CD4-positive, alpha-beta T cell treated with Interleukin-17A for 1 hour (primary cell): Measurements from ENCODE around the gene FUCA2.
"Not testable (repeated sequence)": the region's sequence is repeated elsewhere in the genome, so short reads cannot be mapped to it uniquely, and the experiment has no call there.

Experiments used
- DNase-seq: peaks from one replicate; pipeline ENCODE4 v3.0.0-alpha.2; 2020

Gene FUCA2

DNA sequence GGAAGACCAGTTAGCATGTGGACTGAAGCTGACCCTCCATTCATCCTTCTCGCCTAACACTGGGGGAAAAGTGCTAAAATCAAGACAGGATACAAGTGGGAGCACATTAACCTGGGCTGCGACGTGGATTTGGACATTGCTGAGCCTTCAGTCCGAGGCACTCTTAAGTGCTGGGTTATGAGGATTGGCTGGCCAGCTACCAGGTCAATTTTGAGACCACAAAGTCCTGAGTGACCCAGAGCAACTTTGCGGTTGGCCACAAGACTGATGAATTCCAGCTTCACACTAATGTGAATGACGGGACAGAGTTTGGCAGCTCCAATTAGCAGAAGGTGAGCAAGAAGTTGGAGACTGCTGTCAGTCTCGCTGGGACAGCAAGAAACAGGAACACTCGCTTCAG, 20.7 kb downstream of the FUCA2 start:
- no peak for DNase-seq

DNA sequence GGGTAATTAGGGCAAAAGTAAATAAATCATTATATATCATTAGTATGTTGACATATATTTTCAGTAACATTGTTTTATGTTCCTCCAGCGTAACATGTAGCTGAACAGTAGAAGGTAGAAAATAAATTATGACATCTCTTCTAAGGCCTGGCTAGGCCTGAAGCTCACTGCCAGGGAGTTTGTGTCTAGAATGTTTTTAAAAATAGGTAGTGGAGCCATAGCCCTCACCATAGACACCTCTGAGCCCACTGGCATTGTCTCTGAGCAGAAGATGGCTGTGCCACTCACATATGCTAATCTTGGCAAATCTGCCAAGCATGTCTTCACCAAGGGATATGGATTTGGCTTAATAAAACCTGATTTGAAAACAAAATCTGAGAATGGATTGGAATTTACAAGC, 21.3 kb downstream of the FUCA2 start:
- no peak for DNase-seq

DNA sequence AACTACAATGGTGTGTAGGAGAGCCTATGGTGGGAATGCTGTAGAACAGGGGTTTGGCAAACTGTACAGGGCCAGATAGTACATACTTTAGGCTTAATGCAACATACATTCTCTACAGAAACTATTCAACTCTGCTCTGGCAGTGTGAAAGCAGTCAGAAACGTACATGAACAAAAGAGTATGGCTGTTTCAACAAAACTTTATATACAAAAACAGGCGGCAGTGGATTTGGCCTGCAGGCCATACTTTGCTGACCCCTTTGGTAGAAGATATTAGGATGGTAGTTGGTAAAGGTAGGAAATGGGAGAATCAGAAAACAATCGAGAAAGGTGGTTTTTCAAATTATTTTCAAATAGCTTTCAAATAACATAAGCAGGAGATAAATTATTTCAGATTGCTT, 24.8 kb downstream of the FUCA2 start:
- DNase-seq: no peak

DNA sequence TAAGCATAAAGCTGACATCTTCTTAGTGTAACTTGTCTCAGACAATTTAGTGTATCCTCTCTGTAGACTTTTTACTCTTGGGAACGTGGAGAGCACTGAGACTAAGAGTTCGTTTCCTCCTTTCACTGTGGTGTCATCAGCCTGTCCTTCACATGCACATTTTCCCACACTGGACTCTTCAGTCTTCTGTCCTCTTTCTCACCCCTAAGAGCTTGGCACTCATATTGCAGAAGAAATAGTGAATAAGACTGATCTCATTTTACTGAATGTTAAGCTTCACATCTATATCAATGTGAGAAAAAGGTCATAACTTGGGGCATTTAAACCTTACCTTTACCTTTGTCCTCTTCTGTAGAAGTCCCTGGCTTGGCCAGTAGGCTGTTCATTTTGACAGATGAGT, 25.6 kb downstream of the FUCA2 start:
- DNase-seq: no peak

DNA sequence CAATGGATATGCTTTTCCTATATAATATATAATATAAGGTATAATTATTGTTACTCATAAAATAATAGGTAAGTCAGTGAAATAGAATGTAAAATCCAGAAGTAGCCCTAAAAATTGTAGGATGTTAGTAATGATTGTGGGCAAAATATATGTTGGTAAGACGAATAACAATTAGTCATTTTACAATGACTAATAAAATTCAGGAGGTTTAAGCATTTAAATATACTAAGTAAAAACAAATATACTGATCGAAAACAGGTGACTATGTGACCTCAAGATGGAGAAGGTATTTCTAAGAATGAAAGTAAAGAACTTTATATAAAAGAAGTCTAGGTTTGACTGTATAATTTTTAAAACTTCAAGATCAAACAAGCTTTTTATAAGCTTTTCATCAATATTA, 28.9 kb downstream of the FUCA2 start:
- DNase-seq: no peak

DNA sequence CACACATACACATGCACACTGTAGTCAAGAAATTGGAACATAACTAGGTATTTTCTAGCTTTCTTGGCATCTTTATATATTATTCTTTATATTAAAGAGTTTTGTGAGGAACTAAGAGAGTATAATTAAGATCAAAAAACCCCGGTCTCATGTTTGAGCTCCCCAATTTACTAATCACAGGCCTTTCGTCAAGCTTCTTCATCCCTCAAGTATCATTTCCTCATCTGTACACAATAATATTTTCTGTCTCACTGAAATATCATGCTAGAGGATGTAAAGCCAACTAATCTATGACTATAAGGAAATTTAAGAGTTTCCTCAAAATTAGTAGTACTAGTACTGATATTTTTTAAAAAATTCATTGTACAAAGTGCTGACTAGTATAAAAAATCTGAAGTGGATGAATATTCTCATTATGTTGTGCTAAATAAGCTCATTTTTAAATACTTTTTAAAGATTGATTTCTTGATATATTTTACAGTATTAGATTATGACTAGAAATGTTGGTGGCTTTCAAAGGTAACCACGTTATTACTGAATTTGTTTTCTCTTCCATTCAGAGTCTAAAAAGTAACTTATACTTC, 32.9 kb downstream of the FUCA2 start:
- no peak for DNase-seq

DNA sequence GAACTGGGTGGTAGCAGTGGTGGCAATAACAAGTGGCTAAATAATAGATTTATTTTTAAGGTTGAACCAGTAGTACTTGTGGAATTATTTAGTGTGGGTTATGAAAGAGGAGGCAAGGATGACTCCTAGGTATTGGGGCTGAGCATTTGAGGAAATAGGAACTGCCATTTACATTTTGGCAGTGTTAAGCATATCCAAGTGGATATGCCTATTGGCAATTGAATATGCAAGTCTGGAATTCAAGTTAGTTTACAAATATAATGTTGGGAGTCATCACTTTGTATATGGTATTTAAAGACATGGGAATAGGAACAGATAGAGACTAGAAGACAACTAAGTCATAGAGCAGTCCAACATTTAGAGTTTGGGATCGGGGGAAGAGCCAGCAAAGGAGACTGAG, 35.0 kb downstream of the FUCA2 start:
- no peak for DNase-seq

DNA sequence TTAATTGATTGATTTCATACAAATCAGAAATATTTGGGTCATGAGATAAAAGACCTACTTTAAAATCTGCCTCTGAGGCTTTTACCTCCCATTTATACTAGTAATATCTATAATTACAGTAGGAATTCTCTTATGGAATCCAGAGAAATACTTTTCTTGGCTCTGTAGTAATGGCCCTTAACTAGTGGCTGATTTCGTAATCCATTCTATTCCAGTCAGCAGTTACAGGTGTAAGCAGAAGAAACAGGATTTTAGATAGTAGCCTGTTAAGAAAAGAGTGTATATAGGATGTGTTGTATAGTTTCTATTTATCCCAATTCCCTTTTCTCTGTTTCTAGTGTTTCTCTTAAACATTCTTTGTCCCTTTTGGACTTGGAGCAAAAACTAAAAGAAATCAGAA, 39.7 kb downstream of the FUCA2 start:
- no peak for DNase-seq

DNA sequence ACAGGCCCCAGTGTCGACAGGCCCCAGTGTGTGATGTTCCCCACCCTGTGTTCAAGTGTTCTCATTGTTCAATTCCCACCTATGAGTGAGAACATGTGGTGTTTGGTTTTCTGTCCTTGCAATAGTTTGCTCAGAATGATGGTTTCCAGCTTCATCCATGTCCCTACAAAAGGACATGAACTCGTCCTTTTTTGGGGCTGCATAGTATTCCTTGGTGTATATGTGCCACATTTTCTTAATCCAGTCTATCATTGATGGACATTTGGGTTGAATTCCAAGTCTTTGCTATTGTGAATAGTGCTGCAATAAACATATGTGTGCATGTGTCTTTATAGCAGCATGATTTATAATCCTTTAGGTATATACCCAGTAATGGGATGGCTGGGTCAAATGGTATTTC, 42.7 kb downstream of the FUCA2 start:
- not testable (repeated sequence) for DNase-seq

DNA sequence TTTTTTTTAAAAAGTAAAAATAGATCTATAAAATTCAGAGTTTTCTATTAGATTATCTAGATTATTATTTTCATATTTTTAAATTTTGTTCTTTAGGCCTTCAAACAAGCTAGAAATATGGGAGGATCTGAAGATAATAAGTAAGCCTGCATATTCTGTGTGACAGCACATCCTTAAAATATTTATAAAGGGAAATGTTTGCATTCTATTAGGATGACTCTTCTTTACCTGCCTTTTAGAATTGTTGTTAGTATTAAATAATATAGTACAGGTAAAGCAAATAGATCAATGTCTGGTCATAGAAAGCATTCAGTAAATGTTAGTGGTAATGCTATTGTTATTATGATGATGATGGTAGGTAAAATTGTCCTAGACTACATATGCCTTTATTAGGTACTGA, 43.5 kb downstream of the FUCA2 start:
- no peak for DNase-seq

DNA sequence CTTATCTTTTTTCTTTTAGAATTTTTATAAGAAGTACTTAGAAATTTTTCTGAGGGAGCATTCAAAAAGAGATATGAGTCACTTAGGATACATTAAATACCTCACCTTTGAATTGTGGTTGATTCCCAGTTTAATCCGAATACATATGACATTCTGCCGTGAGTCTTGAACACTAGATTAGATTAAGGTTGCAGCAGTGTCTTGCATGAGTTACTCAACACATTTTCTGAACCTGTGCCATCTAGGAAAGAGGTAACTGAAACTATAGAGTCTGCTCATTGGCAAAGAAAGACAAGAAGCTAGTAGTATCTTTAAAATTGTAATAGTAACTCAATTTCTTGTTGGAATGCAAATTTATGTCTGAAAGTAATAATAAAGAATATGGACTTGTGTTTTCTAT, 46.0 kb downstream of the FUCA2 start:
- DNase-seq: no peak

DNA sequence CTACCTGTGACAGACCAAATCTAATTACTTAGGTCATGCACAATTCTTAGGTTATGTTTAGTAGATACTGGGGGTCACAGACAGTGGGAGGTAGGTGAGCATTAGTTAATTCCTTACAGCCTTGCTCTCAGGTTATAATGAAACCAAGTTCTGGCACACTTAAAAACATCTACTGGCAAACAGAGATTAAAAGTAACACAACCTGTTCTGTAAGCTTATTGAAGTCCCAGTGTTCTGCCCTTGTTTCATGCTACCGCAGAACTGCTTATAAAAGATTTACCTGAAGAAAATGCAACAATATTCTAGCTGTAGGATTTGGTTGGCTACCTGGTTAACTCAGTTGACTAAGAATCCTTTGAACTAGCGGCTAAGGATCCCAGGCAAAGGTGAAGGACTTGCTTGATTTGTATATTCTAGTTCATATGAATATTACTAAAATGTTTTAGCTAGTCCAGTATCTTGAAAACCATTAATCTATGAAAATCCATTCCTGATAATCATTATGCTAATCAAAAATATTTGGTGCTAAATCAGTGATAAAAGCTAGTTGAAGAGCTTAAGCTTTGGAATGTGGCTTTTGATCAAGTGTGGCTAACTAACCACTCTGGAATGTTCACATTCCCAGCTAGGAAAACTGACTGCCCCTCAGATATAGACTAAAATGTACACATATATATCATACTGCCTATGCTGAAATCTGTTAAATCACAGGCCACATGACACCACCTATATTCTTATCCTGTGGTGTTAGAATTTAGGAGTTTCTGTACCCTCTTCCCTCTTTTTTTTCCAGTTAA, 53.8 kb downstream of the FUCA2 start:
- no peak for DNase-seq

DNA sequence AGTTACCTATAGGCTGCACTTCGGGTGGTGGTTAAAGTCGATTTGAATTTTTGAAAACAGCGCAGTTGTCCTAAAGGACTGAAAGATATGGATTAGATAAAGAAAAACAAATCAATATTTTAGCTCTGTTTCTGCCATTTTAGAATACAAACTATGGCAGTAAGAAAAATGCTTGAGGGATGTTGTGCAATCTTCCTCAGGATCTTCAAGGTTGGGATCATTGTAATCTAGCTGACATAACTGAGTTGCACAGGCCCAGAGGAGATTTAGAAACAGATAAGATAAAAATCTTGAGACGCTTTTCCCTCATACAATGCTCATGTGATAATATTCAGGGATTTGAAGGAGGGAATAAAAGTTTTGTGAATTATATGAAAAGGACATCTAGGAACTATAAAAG, 60.0 kb downstream of the FUCA2 start:
- DNase-seq: no peak

DNA sequence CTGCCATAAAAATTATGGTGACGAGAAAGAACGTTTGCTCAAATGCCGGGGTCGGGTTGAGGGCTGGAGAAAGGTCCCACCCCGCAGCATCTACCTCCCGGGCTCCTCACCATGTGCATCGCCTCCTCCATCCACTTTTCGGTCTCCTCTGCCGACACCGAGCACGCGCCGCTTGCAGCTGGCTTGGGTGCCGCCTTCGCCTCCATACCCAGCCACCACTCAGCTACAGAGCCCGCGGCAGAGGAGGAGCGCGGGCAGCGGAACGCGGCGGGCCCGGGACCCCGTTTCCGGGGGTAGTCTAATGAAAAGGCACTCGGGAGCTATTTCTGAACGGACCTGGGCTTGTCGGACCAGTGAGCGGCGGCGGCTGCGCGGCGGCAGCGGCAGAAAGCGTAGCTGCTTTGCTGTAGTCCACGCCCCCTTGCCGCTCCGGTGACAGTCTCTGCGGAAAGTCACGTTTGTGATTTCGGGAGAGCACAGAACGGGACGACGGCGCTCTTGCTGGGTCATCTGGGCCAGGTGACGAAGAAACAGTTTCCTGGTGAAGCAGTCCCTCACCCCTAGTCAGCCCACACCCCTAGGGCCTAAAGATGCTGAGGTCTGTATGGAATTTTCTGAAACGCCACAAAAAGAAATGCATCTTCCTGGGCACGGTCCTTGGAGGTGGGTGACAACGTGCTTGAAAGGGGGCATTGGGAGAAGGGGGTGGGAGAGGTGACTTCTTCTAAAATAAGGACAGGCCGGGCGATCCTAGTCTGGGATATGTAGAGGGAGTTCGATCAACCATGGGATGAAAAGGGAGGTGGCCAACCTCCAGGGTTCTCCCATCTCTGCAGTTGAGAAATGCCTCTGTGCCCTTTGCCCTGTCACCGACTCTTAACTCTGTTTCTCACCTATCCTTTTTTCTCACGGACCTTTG, 60.8 kb downstream of the FUCA2 start, which contains the start of the genes ADAT2 and PEX3:
TSS of gene ADAT2 (minus strand) at position 243 of the 919 bp plus-strand sequence. CDS start at position 206, 37 bp downstream.
TSS of gene PEX3 (plus strand) at position 353 of the 919 bp plus-strand sequence. CDS start at position 591, 238 bp downstream.
- DNase-seq: peak; percentile 94

DNA sequence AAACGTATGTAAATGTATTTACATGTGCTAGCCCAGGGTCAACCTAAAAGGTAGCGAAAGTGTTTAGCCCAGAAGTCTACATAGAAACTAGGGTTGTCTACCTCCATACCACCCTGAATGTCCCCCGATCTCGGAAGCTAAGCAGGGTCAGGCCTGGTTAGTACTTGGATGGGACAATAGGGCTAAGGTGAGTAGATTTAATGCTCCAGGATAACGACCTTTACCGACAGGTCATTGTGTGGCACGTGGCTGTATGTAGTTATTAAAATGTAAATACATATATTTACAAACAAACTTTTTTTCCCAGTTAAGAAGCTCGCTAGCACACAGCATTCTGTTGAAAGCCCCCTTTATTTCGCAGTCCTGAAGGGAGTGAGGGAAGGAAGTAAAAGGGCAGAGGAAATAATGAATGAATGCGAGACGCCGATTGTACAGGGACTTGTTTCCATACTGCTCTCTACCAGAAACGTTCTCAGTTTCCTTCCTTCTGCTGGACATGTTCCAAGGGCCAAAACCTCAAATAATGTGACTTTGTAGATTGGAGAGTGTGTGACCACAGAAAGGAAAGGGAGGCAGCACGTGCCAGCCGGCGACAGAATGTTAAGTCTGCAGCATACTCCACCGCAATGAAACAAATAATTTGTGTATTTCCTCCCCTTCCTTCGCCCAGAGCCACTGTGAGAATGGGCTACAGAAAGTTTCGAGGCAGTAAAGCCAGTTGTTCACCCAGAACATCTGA, 61.6 kb downstream of the FUCA2 start:
- DNase-seq: peak; percentile 78

DNA sequence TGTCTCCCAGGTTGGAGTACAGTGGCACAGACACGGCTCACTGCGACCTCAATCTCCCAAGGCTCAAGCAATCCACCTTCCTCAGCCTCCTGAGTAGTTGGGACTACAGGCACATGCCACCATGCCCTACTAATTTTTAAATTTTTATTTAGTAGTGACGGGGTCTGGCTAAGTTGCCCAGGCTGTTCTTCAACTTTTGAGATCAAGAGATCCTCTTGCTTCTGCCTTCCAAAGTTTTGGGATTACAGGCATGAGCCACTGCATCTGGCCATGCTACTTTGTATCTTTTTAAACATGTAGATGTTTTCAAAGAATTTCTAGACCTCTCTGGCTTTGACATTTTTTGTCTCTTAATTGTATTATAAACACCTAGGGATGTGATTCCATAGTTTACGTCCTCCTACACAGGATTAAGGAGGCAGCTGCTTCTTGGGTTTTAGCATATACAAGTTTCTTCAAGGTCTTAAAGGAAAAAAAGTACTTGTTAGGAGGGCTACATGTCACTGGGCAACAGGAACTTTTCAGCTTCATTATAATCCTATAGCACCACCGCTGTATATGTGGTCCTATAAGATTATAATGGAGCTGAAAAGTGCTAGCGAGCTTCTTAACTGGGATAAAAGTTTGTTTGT, 62.3 kb downstream of the FUCA2 start:
- no peak for DNase-seq

DNA sequence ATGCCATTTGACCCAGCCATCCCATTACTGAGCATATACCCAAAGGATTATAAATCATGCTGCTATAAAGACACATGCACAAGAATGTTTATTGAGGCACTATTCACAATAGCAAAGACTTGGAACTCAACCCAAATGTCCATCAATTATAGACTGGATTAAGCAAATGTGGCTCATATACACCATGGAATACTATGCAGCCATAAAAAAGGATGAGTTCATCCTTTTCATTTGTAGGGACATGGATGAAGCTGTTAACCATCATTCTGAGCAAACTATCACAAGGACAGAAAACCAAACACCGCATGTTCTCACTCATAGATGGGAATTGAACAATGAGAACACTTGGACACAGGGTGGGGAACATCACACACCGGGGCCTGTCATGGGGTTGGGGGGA, 63.7 kb downstream of the FUCA2 start:
- not testable (repeated sequence) for DNase-seq
